ENCODE results near the gene IL31.

DNA sequence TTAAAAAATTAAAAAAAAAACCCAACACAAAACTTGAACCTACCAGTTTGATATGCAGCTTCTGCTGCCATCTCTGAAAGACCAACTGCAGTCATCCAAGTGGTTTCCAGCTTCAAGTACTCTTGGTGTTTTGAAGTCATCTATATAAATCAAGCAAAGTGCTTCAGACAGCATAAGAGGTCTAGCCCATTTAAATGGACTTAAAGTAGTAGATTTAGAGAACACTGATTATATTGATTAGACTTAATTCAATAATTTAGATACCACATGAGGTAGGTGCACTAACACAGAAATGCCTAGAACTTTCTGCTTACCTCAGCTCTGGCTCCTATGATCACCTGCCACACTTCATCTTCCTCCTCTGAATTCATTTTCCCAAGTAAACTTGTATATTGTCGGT, 42.4 kb upstream of the IL31 start:
- TF ChIP-seq, protein P1, sequence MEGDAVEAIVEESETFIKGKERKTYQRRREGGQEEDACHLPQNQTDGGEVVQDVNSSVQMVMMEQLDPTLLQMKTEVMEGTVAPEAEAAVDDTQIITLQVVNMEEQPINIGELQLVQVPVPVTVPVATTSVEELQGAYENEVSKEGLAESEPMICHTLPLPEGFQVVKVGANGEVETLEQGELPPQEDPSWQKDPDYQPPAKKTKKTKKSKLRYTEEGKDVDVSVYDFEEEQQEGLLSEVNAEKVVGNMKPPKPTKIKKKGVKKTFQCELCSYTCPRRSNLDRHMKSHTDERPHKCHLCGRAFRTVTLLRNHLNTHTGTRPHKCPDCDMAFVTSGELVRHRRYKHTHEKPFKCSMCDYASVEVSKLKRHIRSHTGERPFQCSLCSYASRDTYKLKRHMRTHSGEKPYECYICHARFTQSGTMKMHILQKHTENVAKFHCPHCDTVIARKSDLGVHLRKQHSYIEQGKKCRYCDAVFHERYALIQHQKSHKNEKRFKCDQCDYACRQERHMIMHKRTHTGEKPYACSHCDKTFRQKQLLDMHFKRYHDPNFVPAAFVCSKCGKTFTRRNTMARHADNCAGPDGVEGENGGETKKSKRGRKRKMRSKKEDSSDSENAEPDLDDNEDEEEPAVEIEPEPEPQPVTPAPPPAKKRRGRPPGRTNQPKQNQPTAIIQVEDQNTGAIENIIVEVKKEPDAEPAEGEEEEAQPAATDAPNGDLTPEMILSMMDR (IDR thresholded peaks at IDR 0.05): no peak
- no peak for TF ChIP-seq POLR2A (IDR thresholded peaks at IDR 0.05)
- no peak for TF ChIP-seq POLR2AphosphoS5 (IDR thresholded peaks at IDR 0.05; ENCODE audit: insufficient read depth in 1 of 2, low read depth in 1 of 2)
